ENCODE results near the gene TNFRSF8. TPM values are rescaled to one million over a fixed set of nuclear protein-coding genes. Genes with fewer than 3 reads are reported as not detected.
"Not testable (repeated sequence)": the region's sequence is repeated elsewhere in the genome, so short reads cannot be mapped to it uniquely, and the experiment has no call there.

TNFRSF8 gene
- total and polyA plus RNA-seq, 2 donors, result 0.94 to 3.3 TPM

DNA sequence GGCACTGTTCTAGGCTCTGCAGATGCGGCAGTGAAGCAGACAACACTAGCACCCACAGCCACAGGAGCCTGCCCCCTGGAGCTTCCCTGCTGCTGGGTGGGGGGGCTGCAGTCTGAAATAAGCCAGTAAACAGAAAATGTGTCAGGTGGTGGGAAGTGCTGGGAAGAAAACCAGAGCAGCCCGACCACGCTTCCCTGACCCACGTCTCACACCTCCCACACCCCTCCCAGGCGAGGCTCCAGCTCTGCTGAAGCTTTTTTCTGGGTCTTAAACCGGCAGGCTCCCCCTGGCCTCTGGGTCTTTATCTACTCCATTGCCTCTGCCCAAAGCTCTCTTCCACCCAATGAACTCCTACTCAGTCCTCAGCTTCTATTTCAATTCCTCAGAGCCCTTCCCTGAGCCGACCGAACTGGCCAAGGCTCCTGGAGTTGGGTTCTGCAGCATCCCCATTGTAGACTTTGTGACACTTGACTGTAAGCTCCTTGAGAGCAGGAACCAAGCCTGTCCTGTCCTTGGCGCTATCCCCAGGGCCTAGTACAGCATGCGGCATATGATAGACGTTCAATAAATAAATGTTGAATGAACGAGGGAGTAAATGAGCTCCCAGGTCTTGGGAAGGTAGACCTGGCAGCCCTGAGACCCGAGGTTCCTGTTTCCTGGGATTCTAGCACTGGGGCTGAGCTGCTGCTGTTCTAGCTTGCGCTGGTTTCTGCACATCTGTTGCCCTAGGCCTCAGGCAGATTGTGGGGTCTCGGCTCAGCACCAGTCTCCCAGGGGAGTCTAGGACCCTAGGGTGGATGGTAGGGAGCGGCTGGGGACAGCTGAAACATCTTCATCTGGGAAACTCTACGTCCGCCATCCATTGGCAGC is 25.4 kb upstream of the TNFRSF8 start:
- WGBS, result 93% methylated on average over 18 of the region's 18 CpGs
- no peaks in the 10 kb centered on the region for H3K27me3 ChIP-seq (ENCODE audit: control insufficient read depth in 2 of 2, insufficient read depth in 1 of 2, low read length in 1 of 2)
- DNase-seq (ENCODE audit: low read depth in 6 of 9, low spot score in 9 of 9), result no peak
- H3K4me3 ChIP-seq (ENCODE audit: low read length in 2 of 2), result no peak overlapping the region
- H3K36me3 ChIP-seq (ENCODE audit: control insufficient read depth in 2 of 2, insufficient read depth in 2 of 2, low read length in 1 of 2), result no peaks in the 10 kb centered on the region
- no peaks in the 10 kb centered on the region for H3K4me1 ChIP-seq (ENCODE audit: control insufficient read depth in 2 of 2, insufficient read depth in 2 of 2, low read length in 2 of 2)
- no peaks in the 10 kb centered on the region for H3K9me3 ChIP-seq (ENCODE audit: control insufficient read depth in 2 of 2, insufficient read depth in 1 of 2, low read length in 1 of 2)
- no peak overlapping the region for H3K27ac ChIP-seq (ENCODE audit: low read depth in 1 of 2, low read length in 1 of 2)

DNA sequence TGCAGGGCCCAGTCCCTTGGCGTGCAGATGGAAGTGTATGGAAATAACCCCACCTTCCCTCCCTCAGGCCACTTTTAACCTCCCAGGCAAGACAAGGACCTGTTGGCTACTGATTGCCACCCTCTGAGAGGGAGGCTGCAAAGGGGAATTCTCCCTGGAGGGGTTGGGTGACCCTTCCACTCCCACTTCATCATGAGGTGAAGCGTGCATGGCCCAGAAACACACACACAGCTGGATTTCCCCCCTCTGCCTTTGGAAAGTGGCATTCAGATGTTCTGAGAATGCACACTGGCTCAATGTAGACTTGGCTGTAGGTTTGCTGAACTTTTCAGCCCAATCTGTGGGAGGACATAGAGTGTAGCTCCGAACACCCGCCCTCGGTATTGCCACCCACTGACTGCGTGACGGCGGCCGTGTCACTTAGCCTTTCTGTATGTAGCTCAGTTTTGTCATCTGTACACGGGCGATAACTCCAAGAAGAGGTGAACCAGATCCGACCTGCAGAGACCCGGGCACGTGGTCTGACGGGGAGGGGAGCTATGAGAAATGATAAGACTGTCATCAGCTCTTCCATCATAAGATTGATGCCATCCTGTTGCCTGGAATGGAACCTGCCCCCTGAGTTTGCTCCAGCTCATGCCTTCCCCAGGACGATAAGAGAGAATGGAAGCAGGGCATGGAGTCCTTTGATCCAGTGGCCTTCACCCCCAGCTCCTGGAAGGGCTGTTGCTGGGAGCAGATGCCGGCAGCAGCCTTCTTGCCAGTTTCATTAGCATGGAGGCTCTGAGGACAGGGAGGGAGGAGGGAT is 24.5 kb upstream of the TNFRSF8 start:
- H3K4me1 ChIP-seq (ENCODE audit: control insufficient read depth in 2 of 2, insufficient read depth in 2 of 2, low read length in 2 of 2), result no peaks in the 10 kb centered on the region
- 95% methylated on average over 17 of the region's 17 CpGs for WGBS
- no peaks in the 10 kb centered on the region for H3K9me3 ChIP-seq (ENCODE audit: control insufficient read depth in 2 of 2, insufficient read depth in 1 of 2, low read length in 1 of 2)
- no peak overlapping the region for H3K4me3 ChIP-seq (ENCODE audit: low read length in 2 of 2)
- H3K27me3 ChIP-seq (ENCODE audit: control insufficient read depth in 2 of 2, insufficient read depth in 1 of 2, low read length in 1 of 2), result no peaks in the 10 kb centered on the region
- no peak overlapping the region for H3K27ac ChIP-seq (ENCODE audit: low read depth in 1 of 2, low read length in 1 of 2)
- no peak for DNase-seq (ENCODE audit: low read depth in 6 of 9, low spot score in 9 of 9)
- H3K36me3 ChIP-seq (ENCODE audit: control insufficient read depth in 2 of 2, insufficient read depth in 2 of 2, low read length in 1 of 2), result no peaks in the 10 kb centered on the region

DNA sequence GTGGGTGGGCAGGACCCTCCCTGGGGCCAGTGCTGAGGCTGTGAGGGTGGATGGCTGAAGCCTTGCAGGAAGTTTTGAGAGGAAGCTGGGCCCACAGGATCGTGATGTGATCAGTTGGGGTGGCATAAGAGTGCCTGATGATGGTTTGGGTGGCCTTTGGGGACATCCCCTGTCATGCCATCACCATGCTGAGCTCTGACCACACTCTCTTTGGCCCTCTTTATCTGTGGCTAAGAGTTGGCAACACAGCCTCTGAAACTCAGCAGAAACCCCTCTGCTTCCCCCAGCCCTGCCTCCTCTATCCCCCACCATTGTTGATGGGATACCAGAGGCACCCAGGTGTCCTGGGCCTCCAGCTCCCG is 24.0 kb upstream of the TNFRSF8 start:
- Histone ChIP-seq H3K27me3 (ENCODE audit: control insufficient read depth in 2 of 2, insufficient read depth in 1 of 2, low read length in 1 of 2) (no peaks in the 10 kb centered on the region), H3K27ac (ENCODE audit: low read depth in 1 of 2, low read length in 1 of 2) (no peak overlapping the region), H3K4me3 (ENCODE audit: low read length in 2 of 2) (no peak overlapping the region), H3K9me3 (ENCODE audit: control insufficient read depth in 2 of 2, insufficient read depth in 1 of 2, low read length in 1 of 2) (no peaks in the 10 kb centered on the region), H3K36me3 (ENCODE audit: control insufficient read depth in 2 of 2, insufficient read depth in 2 of 2, low read length in 1 of 2) (no peaks in the 10 kb centered on the region), H3K4me1 (ENCODE audit: control insufficient read depth in 2 of 2, insufficient read depth in 2 of 2, low read length in 2 of 2) (no peaks in the 10 kb centered on the region)
- WGBS, result 62% methylated on average over 2 of the region's 2 CpGs
- DNase-seq (ENCODE audit: low read depth in 6 of 9, low spot score in 9 of 9), result no peak

DNA sequence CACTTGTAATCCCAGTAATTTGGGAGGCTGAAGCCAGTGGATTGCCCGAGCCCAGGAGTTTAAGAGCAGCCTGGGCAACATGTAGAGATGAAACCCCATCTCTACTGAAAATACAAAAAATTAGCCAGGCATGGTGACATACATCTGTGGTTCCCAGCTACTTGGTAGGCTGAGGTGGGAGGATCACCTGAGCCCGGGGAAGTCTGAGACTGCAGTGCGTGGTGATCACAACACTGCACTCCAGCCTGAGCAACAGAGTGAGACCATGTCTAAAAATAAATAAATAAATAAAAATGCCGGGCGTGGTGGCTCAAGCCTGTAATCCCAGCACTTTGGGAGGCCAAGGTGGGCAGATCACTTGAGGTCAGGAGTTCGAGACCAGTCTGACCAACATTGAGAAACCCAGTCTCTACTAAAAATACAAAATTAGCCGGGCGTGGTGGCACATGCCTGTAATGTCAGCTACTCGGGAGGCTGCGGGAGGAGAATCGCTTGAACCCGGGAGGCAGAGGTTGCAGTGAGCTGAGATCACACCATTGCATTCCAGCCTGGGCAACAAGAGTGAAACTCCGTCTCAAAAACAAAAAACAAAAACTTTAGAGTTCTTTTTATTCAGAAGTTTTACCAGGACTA is 23.2 kb upstream of the TNFRSF8 start:
- not testable (repeated sequence) for H3K4me1 ChIP-seq (ENCODE audit: control insufficient read depth in 2 of 2, insufficient read depth in 2 of 2, low read length in 2 of 2); H3K36me3 ChIP-seq (ENCODE audit: control insufficient read depth in 2 of 2, insufficient read depth in 2 of 2, low read length in 1 of 2); H3K27ac ChIP-seq (ENCODE audit: low read depth in 1 of 2, low read length in 1 of 2); H3K9me3 ChIP-seq (ENCODE audit: control insufficient read depth in 2 of 2, insufficient read depth in 1 of 2, low read length in 1 of 2); H3K4me3 ChIP-seq (ENCODE audit: low read length in 2 of 2); H3K27me3 ChIP-seq (ENCODE audit: control insufficient read depth in 2 of 2, insufficient read depth in 1 of 2, low read length in 1 of 2); DNase-seq (ENCODE audit: low read depth in 6 of 9, low spot score in 9 of 9)
- 95% methylated on average over 13 of the region's 13 CpGs for WGBS

DNA sequence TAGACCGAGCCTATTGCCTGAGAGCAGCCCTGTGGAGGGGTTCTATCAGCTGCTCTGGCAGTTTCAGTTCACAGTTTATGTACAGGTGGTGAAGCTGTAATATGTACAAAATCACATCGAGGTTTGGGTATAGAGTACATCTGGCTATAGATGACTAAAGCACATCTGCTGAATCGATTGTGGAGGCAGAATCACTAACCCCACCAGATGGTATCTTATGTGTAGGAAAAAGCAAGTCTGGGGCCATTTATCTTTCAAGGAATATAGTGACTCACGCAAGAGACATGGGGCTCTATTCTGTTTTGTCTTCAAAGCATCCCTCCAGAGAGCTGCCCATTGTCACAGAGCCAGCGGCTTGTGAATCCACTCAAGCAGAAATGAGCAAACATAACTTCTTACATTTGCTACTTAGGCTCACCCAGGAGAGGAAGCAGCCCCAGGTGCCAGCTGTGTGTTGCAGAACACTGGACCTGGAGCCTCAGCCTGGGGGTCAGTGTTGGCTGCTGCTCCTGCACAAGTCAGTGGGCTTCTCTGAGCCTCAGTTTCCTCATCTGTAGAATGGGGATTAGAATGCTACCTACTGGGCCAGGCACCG is 22.5 kb upstream of the TNFRSF8 start:
- Histone ChIP-seq H3K36me3 (ENCODE audit: control insufficient read depth in 2 of 2, insufficient read depth in 2 of 2, low read length in 1 of 2) (no peaks in the 10 kb centered on the region), H3K4me3 (ENCODE audit: low read length in 2 of 2) (no peak overlapping the region), H3K4me1 (ENCODE audit: control insufficient read depth in 2 of 2, insufficient read depth in 2 of 2, low read length in 2 of 2) (no peaks in the 10 kb centered on the region), H3K27me3 (ENCODE audit: control insufficient read depth in 2 of 2, insufficient read depth in 1 of 2, low read length in 1 of 2) (no peaks in the 10 kb centered on the region), H3K9me3 (ENCODE audit: control insufficient read depth in 2 of 2, insufficient read depth in 1 of 2, low read length in 1 of 2) (no peaks in the 10 kb centered on the region), H3K27ac (ENCODE audit: low read depth in 1 of 2, low read length in 1 of 2) (no peak overlapping the region)
- WGBS, result 76% methylated on average over 6 of the region's 6 CpGs
- no peak for DNase-seq (ENCODE audit: low read depth in 6 of 9, low spot score in 9 of 9)

DNA sequence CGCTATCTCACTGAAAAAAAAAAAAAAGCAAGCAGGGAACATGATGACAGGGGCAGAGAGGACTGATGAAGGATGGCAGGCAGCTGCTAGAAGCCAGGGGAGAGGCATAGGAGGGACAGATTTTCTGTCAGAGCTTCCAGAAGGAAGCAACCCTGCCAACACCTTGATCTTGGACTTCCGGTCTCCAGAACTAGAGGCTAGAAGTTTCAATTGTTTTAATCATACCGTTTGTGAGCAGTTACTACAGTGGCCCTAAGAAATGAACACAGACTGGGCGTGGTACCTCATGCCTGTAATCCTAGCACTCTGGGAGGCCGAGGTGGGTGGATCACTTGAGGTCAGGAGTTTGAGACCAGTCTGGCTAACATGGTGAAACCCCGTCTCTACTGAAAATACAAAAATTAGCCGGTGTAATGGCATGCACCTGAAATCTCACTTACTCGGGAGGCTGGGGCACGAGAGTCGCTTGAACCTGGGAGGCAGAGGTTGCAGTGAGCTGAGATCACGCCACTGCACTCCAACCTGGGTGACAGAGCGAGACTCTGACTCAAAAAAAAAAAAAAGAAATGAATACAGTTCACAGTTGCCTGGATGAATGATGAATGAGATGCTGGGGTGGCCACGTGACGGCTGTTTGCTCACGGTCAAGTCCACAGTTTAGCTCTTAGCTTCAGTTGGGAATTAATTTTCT is 18.8 kb upstream of the TNFRSF8 start:
- not testable (repeated sequence) for DNase-seq (ENCODE audit: low read depth in 6 of 9, low spot score in 9 of 9); H3K9me3 ChIP-seq (ENCODE audit: control insufficient read depth in 2 of 2, insufficient read depth in 1 of 2, low read length in 1 of 2); H3K4me3 ChIP-seq (ENCODE audit: low read length in 2 of 2); H3K27ac ChIP-seq (ENCODE audit: low read depth in 1 of 2, low read length in 1 of 2); H3K27me3 ChIP-seq (ENCODE audit: control insufficient read depth in 2 of 2, insufficient read depth in 1 of 2, low read length in 1 of 2); H3K36me3 ChIP-seq (ENCODE audit: control insufficient read depth in 2 of 2, insufficient read depth in 2 of 2, low read length in 1 of 2)
- WGBS, result 91% methylated on average over 15 of the region's 15 CpGs
- peaks cover 0 to 13% of the 10 kb centered on the region in 2 donors for H3K4me1 ChIP-seq (ENCODE audit: control insufficient read depth in 2 of 2, insufficient read depth in 2 of 2, low read length in 2 of 2)

DNA sequence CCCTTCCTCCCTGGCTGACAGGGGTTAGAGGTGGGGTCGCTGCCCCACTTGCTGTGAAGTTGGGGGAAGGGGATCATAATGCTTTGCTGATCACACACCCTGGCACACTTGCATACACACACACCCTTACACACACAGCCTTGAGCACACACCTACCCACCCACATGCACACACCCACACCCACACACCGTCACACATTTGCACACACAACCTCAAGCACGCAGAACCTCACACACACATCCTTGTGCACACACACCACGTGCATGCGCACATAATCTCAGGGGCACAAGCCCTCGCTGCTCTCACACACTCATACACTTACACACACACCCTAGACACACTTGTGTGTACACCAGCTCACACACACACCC is 16.4 kb upstream of the TNFRSF8 start:
- Histone ChIP-seq H3K27ac (ENCODE audit: low read depth in 1 of 2, low read length in 1 of 2) (no peak overlapping the region), H3K4me1 (ENCODE audit: control insufficient read depth in 2 of 2, insufficient read depth in 2 of 2, low read length in 2 of 2) (peaks cover 0 to 13% of the 10 kb centered on the region in 2 donors), H3K36me3 (ENCODE audit: control insufficient read depth in 2 of 2, insufficient read depth in 2 of 2, low read length in 1 of 2) (no peaks in the 10 kb centered on the region), H3K9me3 (ENCODE audit: control insufficient read depth in 2 of 2, insufficient read depth in 1 of 2, low read length in 1 of 2) (peaks cover 0 to 1% of the 10 kb centered on the region in 2 donors), H3K27me3 (ENCODE audit: control insufficient read depth in 2 of 2, insufficient read depth in 1 of 2, low read length in 1 of 2) (peaks cover 0 to 4% of the 10 kb centered on the region in 2 donors), H3K4me3 (ENCODE audit: low read length in 2 of 2) (no peak overlapping the region)
- 98% methylated on average over 6 of the region's 6 CpGs for WGBS
- DNase-seq (ENCODE audit: low read depth in 6 of 9, low spot score in 9 of 9), result no peak

DNA sequence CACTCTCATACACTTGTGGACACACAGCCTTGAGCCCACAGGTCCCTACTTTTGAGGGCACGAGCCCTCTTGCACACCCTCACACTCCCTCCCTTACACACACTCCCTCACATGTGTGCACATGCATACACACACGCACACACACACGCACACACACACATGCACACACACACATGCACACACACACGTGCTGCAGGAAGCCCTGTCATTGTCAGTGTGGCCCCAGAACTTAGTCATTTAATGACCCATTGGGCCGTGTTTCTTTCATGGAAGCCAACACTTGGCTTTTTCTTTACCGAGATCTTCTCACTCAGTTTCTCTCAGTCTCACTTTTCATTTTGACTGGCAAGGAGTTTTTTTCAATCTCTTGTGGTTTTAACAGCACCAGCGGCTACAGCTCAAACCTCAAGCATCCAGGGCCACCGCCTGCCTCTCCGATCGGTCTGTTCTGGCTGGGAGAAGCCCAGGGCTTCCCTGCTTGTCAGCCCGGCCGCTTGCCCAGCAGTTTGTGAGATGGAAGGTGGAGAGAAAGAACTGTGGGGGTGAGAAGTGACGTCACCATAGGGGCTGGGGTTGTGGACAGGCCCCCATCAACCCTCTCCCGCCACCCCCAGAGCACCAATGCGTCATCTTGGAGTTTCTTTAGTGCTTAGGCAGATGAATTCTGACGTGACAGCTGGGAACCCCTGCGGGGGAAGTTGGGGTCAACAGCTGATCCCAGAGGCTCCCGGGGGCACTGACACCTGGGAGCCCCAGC is 15.8 kb upstream of the TNFRSF8 start:
- H3K9me3 ChIP-seq (ENCODE audit: control insufficient read depth in 2 of 2, insufficient read depth in 1 of 2, low read length in 1 of 2), result peaks cover 0 to 1% of the 10 kb centered on the region in 2 donors
- no peak overlapping the region for H3K4me3 ChIP-seq (ENCODE audit: low read length in 2 of 2)
- no peaks in the 10 kb centered on the region for H3K36me3 ChIP-seq (ENCODE audit: control insufficient read depth in 2 of 2, insufficient read depth in 2 of 2, low read length in 1 of 2)
- no peak overlapping the region for H3K27ac ChIP-seq (ENCODE audit: low read depth in 1 of 2, low read length in 1 of 2)
- WGBS, result 36% methylated on average over 18 of the region's 18 CpGs
- H3K4me1 ChIP-seq (ENCODE audit: control insufficient read depth in 2 of 2, insufficient read depth in 2 of 2, low read length in 2 of 2), result peaks cover 0 to 13% of the 10 kb centered on the region in 2 donors
- peaks cover 0 to 4% of the 10 kb centered on the region in 2 donors for H3K27me3 ChIP-seq (ENCODE audit: control insufficient read depth in 2 of 2, insufficient read depth in 1 of 2, low read length in 1 of 2)
- peak in 1 of 9 donors; percentile 33 for DNase-seq (ENCODE audit: low read depth in 6 of 9, low spot score in 9 of 9)

Data from thymus (tissue), 11 donors.